ENCODE measurements around the gene PHACTR1. TPM values are rescaled to one million over a fixed set of nuclear protein-coding genes. Genes with fewer than 3 reads are reported as not detected.

PHACTR1 gene
- polyA plus RNA-seq, 2 of the 4 experiments (the other 2 are of a cell fraction): not detected

- no peak for TF ChIP-seq ELK1 (IDR thresholded peaks at IDR 0.05; ENCODE audit: low read depth, low read length)
- TF ChIP-seq EHMT2 (IDR thresholded peaks at IDR 0.05; ENCODE audit: low read depth): no peak
- TF ChIP-seq SMC3 (IDR thresholded peaks at IDR 0.05): no peak
- no peak for TF ChIP-seq EHF (CRISPR knock-in tag; IDR thresholded peaks at IDR 0.05)
- TF ChIP-seq MAZ (IDR thresholded peaks at IDR 0.05; ENCODE audit: borderline replicate concordance, low read depth, low read length): no peak
- TF ChIP-seq MAFK (IDR thresholded peaks at IDR 0.05; ENCODE audit: partially characterized antibody): no peak
Measured at GRCh38 chr6:13234130-13234529, 517.6 kb downstream of the PHACTR1 start (continued).

- H3K4me2 ChIP-seq: no peak overlapping the region
- no peaks in the 10 kb centered on the region for H3K4me1 ChIP-seq
- CTCF ChIA-PET: interaction anchor here (0.5 kb wide), 1 partner anchor 84 kb away, joined by 4 read pairs; no protein-coding TSS in a partner anchor
- H3K27ac ChIP-seq: no peak overlapping the region
- no peak for ATAC-seq
- WGBS (ENCODE audit: missing lambda C conversion rate): 27% methylated on average over 2 of the region's 2 CpGs
- H3K9me3 ChIP-seq: no peaks in the 10 kb centered on the region
- TF ChIP-seq JUN (IDR thresholded peaks at IDR 0.05) (no peak), EHMT2 (IDR thresholded peaks at IDR 0.05; ENCODE audit: low read depth) (no peak), KDM5A (IDR thresholded peaks at IDR 0.05) (no peak), EP300 (IDR thresholded peaks at IDR 0.05) (no peak), SMC3 (IDR thresholded peaks at IDR 0.05) (no peak), NPAS2 (CRISPR knock-in tag; IDR thresholded peaks at IDR 0.05; ENCODE audit: borderline replicate concordance) (no peak), ESRRA (IDR thresholded peaks at IDR 0.05; ENCODE audit: borderline replicate concordance, low read length) (no peak), CHD2 (IDR thresholded peaks at IDR 0.05; ENCODE audit: low read length, partially characterized antibody) (no peak), SREBF2 (IDR thresholded peaks at IDR 0.05) (no peak), KDM1A (IDR thresholded peaks at IDR 0.05; ENCODE audit: low read depth) (no peak), EHF (CRISPR knock-in tag; IDR thresholded peaks at IDR 0.05) (no peak), FOXS1 (CRISPR knock-in tag; IDR thresholded peaks at IDR 0.05) (no peak), ZNF302 (CRISPR knock-in tag; IDR thresholded peaks at IDR 0.05) (no peak), PHF8 (IDR thresholded peaks at IDR 0.05; ENCODE audit: borderline replicate concordance, low read depth) (no peak), HOXB5 (CRISPR knock-in tag; IDR thresholded peaks at IDR 0.05) (no peak)
- DNase-seq (ENCODE audit: low read depth in 1 of 2, low spot score in 1 of 2): no peak
- H3K4me3 ChIP-seq: no peak overlapping the region
- FAIRE-seq: no peak
- POLR2A ChIA-PET: interaction anchor here (1.0 kb wide), 1 partner anchor 93 kb away, joined by 3 read pairs; the partner anchor contains the start of gene TBC1D7
Measured at GRCh38 chr6:13235339-13235738, 518.8 kb downstream of the PHACTR1 start.

- ChIA-PET POLR2A (no interaction called here), CTCF (no interaction called here)
- TF ChIP-seq EHMT2 (IDR thresholded peaks at IDR 0.05; ENCODE audit: low read depth): no peak
- no peak for TF ChIP-seq FOXS1 (CRISPR knock-in tag; IDR thresholded peaks at IDR 0.05)
- TF ChIP-seq RARB (CRISPR knock-in tag; IDR thresholded peaks at IDR 0.05): no peak
- no peak for TF ChIP-seq HMGXB4 (CRISPR knock-in tag; IDR thresholded peaks at IDR 0.05; ENCODE audit: borderline replicate concordance)
- TF ChIP-seq CEBPB (IDR thresholded peaks at IDR 0.05): no peak
- TF ChIP-seq JUN (IDR thresholded peaks at IDR 0.05): no peak
- TF ChIP-seq E2F6 (IDR thresholded peaks at IDR 0.05; ENCODE audit: borderline replicate concordance, low read depth): no peak
- no peak for TF ChIP-seq KDM5A (IDR thresholded peaks at IDR 0.05)
- TF ChIP-seq RAD21 (conservative IDR thresholded peaks at IDR 0.05 in 1 of 2, IDR thresholded peaks at IDR 0.05 in 1 of 2): no peak
- TF ChIP-seq BHLHE40 (IDR thresholded peaks at IDR 0.05; ENCODE audit: low read depth, low read length): no peak
- no peak for TF ChIP-seq RCOR1 (IDR thresholded peaks at IDR 0.05; ENCODE audit: low read depth, low read length)
- no peak for TF ChIP-seq ZFP36 (IDR thresholded peaks at IDR 0.05; ENCODE audit: borderline replicate concordance, partially characterized antibody)
- no peak for TF ChIP-seq SMC3 (IDR thresholded peaks at IDR 0.05)
- no peak for TF ChIP-seq HEYL (CRISPR knock-in tag; IDR thresholded peaks at IDR 0.05)
- Histone ChIP-seq H3K27ac (no peak overlapping the region), H3K4me3 (no peak overlapping the region), H3K4me2 (no peak overlapping the region), H3K4me1 (no peaks in the 10 kb centered on the region), H3K9me3 (no peaks in the 10 kb centered on the region)
- FAIRE-seq (no peak), DNase-seq (ENCODE audit: low read depth in 1 of 2, low spot score in 1 of 2) (no peak), ATAC-seq (no peak)
- WGBS (ENCODE audit: missing lambda C conversion rate): 24% methylated on average over 3 of the region's 3 CpGs
Measured at GRCh38 chr6:13237318-13237717, 520.8 kb downstream of the PHACTR1 start.

Data from A549 (cell line).